Skeletal muscle satellite cell (primary cell): Measurements from ENCODE around the gene LNX1.
A peak's percentile ranks its signal among the peaks of the same experiment; 100 is the strongest.

Source experiments
- H3K27me3 ChIP-seq: 2 replicates; pipeline ENCODE4 v1.7.0; 2013; ENCODE audit warnings: low read length; ENCODE audit not compliant: control insufficient read depth, insufficient read depth
- H3K36me3 ChIP-seq: 2 replicates; pipeline ENCODE4 v1.7.0; 2013; ENCODE audit warnings: mild to moderate bottlenecking, control low read depth, low read length; ENCODE audit not compliant: insufficient read depth
- H3K4me1 ChIP-seq: 2 replicates; pipeline ENCODE4 v1.7.0; 2013; ENCODE audit warnings: low read length; ENCODE audit not compliant: control insufficient read depth, insufficient read depth
- H3K4me2 ChIP-seq: 2 replicates; pipeline ENCODE4 v1.7.0; 2013; ENCODE audit warnings: mild to moderate bottlenecking, low read length
- H3K4me3 ChIP-seq: 2 replicates; pipeline ENCODE4 v1.7.0; 2013; ENCODE audit warnings: low read length
- H3K9ac ChIP-seq: 2 replicates; pipeline ENCODE4 v1.7.0; 2013; ENCODE audit warnings: mild to moderate bottlenecking, low read depth, low read length, moderate library complexity
- H3K9me3 ChIP-seq: replicated peaks from 2 replicates; pipeline ENCODE4 v1.7.0; 2013; ENCODE audit warnings: mild to moderate bottlenecking, control low read depth, low read length

The LNX1 gene

GRCh38 chr4:53598901-53599300 is 7.6 kb upstream of the LNX1 start:
- H3K4me2 ChIP-seq, result no peak overlapping the region

GRCh38 chr4:53598483-53598882 is 7.2 kb upstream of the LNX1 start:
- no peaks in the 10 kb centered on the region for H3K36me3 ChIP-seq
- peaks cover 5% of the 10 kb centered on the region for H3K4me1 ChIP-seq
- H3K9ac ChIP-seq, result no peak overlapping the region

More at GRCh38 chr4:53598901-53599300, 7.6 kb upstream of the LNX1 start:
- Histone ChIP-seq H3K36me3 (no peaks in the 10 kb centered on the region), H3K9me3 (no peaks in the 10 kb centered on the region), H3K27me3 (no peaks in the 10 kb centered on the region), H3K4me3 (no peak overlapping the region), H3K9ac (no peak overlapping the region), H3K4me1 (peaks cover 5% of the 10 kb centered on the region)

GRCh38 chr4:53596901-53597300 is 5.6 kb upstream of the LNX1 start:
- Histone ChIP-seq H3K4me3 (no peak overlapping the region), H3K9ac (no peak overlapping the region), H3K27me3 (no peaks in the 10 kb centered on the region), H3K4me1 (peaks cover 8% of the 10 kb centered on the region), H3K4me2 (no peak overlapping the region), H3K9me3 (no peaks in the 10 kb centered on the region), H3K36me3 (no peaks in the 10 kb centered on the region)

More at GRCh38 chr4:53598483-53598882, 7.2 kb upstream of the LNX1 start:
- Histone ChIP-seq H3K9me3 (no peaks in the 10 kb centered on the region), H3K4me2 (no peak overlapping the region), H3K4me3 (no peak overlapping the region), H3K27me3 (no peaks in the 10 kb centered on the region)

- Histone ChIP-seq H3K4me2 (no peak overlapping the region), H3K36me3 (no peaks in the 10 kb centered on the region), H3K27me3 (no peaks in the 10 kb centered on the region), H3K4me3 (no peak overlapping the region), H3K9me3 (no peaks in the 10 kb centered on the region), H3K9ac (no peak overlapping the region), H3K4me1 (peaks cover 8% of the 10 kb centered on the region)
Measured at GRCh38 chr4:53595834-53596233, 4.5 kb upstream of the LNX1 start.

- Histone ChIP-seq H3K4me2 (no peak overlapping the region), H3K9me3 (no peaks in the 10 kb centered on the region), H3K36me3 (no peaks in the 10 kb centered on the region), H3K27me3 (no peaks in the 10 kb centered on the region), H3K9ac (no peak overlapping the region), H3K4me3 (no peak overlapping the region), H3K4me1 (peaks cover 8% of the 10 kb centered on the region)
Measured at GRCh38 chr4:53595204-53595603, 3.9 kb upstream of the LNX1 start.

GRCh38 chr4:53593765-53594164 is 2.5 kb upstream of the LNX1 start:
- no peaks in the 10 kb centered on the region for H3K36me3 ChIP-seq

GRCh38 chr4:53592686-53593501 is 1.6 kb upstream of the LNX1 start:
- Histone ChIP-seq H3K4me1 (peaks cover 3% of the 10 kb centered on the region), H3K9ac (peak overlapping the region; percentile 29), H3K27me3 (no peaks in the 10 kb centered on the region), H3K4me3 (peak overlapping the region; percentile 45), H3K9me3 (no peaks in the 10 kb centered on the region), H3K4me2 (no peak overlapping the region), H3K36me3 (no peaks in the 10 kb centered on the region)

More at GRCh38 chr4:53593765-53594164, 2.5 kb upstream of the LNX1 start:
- Histone ChIP-seq H3K9ac (no peak overlapping the region), H3K4me3 (no peak overlapping the region), H3K27me3 (no peaks in the 10 kb centered on the region), H3K4me2 (no peak overlapping the region), H3K4me1 (peaks cover 4% of the 10 kb centered on the region), H3K9me3 (no peaks in the 10 kb centered on the region)

GRCh38 chr4:53592122-53592521 is 836 bp upstream of the LNX1 start:
- peak overlapping the region; percentile 29 for H3K9ac ChIP-seq
- H3K4me3 ChIP-seq, result no peak overlapping the region
- H3K4me2 ChIP-seq, result no peak overlapping the region
- H3K36me3 ChIP-seq, result no peaks in the 10 kb centered on the region
- H3K9me3 ChIP-seq, result no peaks in the 10 kb centered on the region
- H3K4me1 ChIP-seq, result peaks cover 3% of the 10 kb centered on the region
- no peaks in the 10 kb centered on the region for H3K27me3 ChIP-seq

- Histone ChIP-seq H3K4me2 (no peak overlapping the region), H3K9me3 (no peaks in the 10 kb centered on the region), H3K27me3 (no peaks in the 10 kb centered on the region), H3K4me1 (peaks cover 14% of the 10 kb centered on the region), H3K4me3 (no peak overlapping the region), H3K36me3 (no peaks in the 10 kb centered on the region), H3K9ac (no peak overlapping the region)
Measured at GRCh38 chr4:53590187-53590586, 1.1 kb downstream of the LNX1 start.

- H3K9me3 ChIP-seq, result no peaks in the 10 kb centered on the region
- H3K4me3 ChIP-seq, result no peak overlapping the region
- H3K9ac ChIP-seq, result no peak overlapping the region
- no peaks in the 10 kb centered on the region for H3K27me3 ChIP-seq
- H3K4me2 ChIP-seq, result no peak overlapping the region
- H3K4me1 ChIP-seq, result peaks cover 14% of the 10 kb centered on the region
- H3K36me3 ChIP-seq, result no peaks in the 10 kb centered on the region
Measured at GRCh38 chr4:53589511-53589910, 1.8 kb downstream of the LNX1 start.

- H3K9me3 ChIP-seq, result no peaks in the 10 kb centered on the region
- H3K36me3 ChIP-seq, result no peaks in the 10 kb centered on the region
- H3K4me2 ChIP-seq, result no peak overlapping the region
- no peak overlapping the region for H3K9ac ChIP-seq
- H3K4me3 ChIP-seq, result no peak overlapping the region
- no peaks in the 10 kb centered on the region for H3K27me3 ChIP-seq
- H3K4me1 ChIP-seq, result peaks cover 11% of the 10 kb centered on the region
Measured at GRCh38 chr4:53587135-53587534, 4.2 kb downstream of the LNX1 start.
